SK-N-SH (cell line): ENCODE results near the gene MAP6. TPM values are rescaled to one million over a fixed set of nuclear protein-coding genes. Genes with fewer than 3 reads are reported as not detected.

Experiments
- CTCF ChIA-PET: fragments of 300-600, 350-600 bp; formaldehyde crosslinking; extraction: SDS; loops from one replicate; lab custom pipeline; 2021; lab: Yijun Ruan, JAX
- POLR2A ChIA-PET: fragments of 350-600 bp; sonication (Branson Sonifier 250); formaldehyde crosslinking; extraction: SDS; loops from one replicate; lab custom pipeline; 2020; ENCODE audit warnings: antibody characterized with exemption, inconsistent platforms; lab: Yijun Ruan, JAX
- DNase-seq: peaks from one replicate; pipeline ENCODE4 v3.0.0; 2012
- H2AFZ ChIP-seq: fragments of 200-600 bp; sonication (generic); 2 replicates; pipeline ENCODE4 v1.8.1; 2016; ENCODE audit warnings: antibody characterized with exemption, mild to moderate bottlenecking, low read depth
- H3F3A ChIP-seq: fragments of 200-600 bp; sonication (generic); replicated peaks from 2 replicates; pipeline ENCODE3; 2016; ENCODE audit warnings: antibody characterized with exemption, mild to moderate bottlenecking; ENCODE audit not compliant: insufficient read depth
- H3K27ac ChIP-seq, 2 experiments: fragments of 200-500 bp in 1 of 2; fragments of 200-600 bp in 1 of 2; sonication (Bioruptor generic) in 1 of 2; sonication (generic), shearing (Covaris generic) in 1 of 2; 2 replicates each; pipeline versions ENCODE4 v1.5.1 to v1.6.1; 2014 to 2016; ENCODE audit warnings: low read depth in 2 of 2, inconsistent platforms in 1 of 2, low read length in 1 of 2, mild to moderate bottlenecking in 1 of 2, mixed read lengths in 1 of 2
- H3K27me3 ChIP-seq: fragments of 200-600 bp; sonication (generic), shearing (Covaris generic); 2 replicates; pipeline ENCODE4 v1.6.1; 2016; ENCODE audit warnings: mixed run types; ENCODE audit not compliant: insufficient read depth
- H3K36me3 ChIP-seq, 2 experiments: fragments of 200-500 bp in 1 of 2; fragments of 200-600 bp in 1 of 2; sonication (Bioruptor generic) in 1 of 2; sonication (generic) in 1 of 2; replicated peaks in 1 of 2; 2 replicates each; pipeline versions ENCODE3 to v1.5.1; 2014 to 2016; ENCODE audit warnings: low read length in 1 of 2, mild to moderate bottlenecking in 1 of 2; ENCODE audit not compliant: insufficient read depth in 2 of 2, control insufficient read depth in 1 of 2
- H3K4me1 ChIP-seq, 2 experiments: fragments of 200-500 bp in 1 of 2; fragments of 200-600 bp in 1 of 2; sonication (Bioruptor generic) in 1 of 2; sonication (generic), shearing (Covaris generic) in 1 of 2; 2 replicates each; pipeline versions ENCODE4 v1.5.1 to v1.6.1; 2014 to 2016; ENCODE audit warnings: low read depth in 1 of 2, low read length in 1 of 2, mixed run types in 1 of 2; ENCODE audit not compliant: insufficient read depth in 2 of 2, control insufficient read depth in 1 of 2
- H3K4me2 ChIP-seq: fragments of 200-600 bp; sonication (generic), shearing (Covaris generic); 2 replicates; pipeline ENCODE4 v1.6.1; 2017; ENCODE audit warnings: mixed run types
- H3K4me3 ChIP-seq, 2 experiments: fragments of 200-500 bp in 1 of 2; fragments of 200-600 bp in 1 of 2; sonication (Bioruptor generic) in 1 of 2; sonication (generic), shearing (Covaris generic) in 1 of 2; 2 replicates each; pipeline versions ENCODE4 v1.5.1 to v1.8.1; 2014 to 2016; ENCODE audit warnings: low read depth in 2 of 2, inconsistent platforms in 1 of 2, low read length in 1 of 2, mild to moderate bottlenecking in 1 of 2, mixed read lengths in 1 of 2, moderate library complexity in 1 of 2
- H3K79me2 ChIP-seq: fragments of 200-600 bp; sonication (generic); 2 replicates; pipeline ENCODE4 v1.8.1; 2017; ENCODE audit warnings: mild to moderate bottlenecking; ENCODE audit not compliant: insufficient read depth
- H3K9ac ChIP-seq: fragments of 200-600 bp; sonication (generic); 2 replicates; pipeline ENCODE4 v1.6.1; 2017; ENCODE audit warnings: mixed run types
- H3K9me2 ChIP-seq: fragments of 200-600 bp; sonication (generic); 2 replicates; pipeline ENCODE4 v1.6.1; 2017; ENCODE audit warnings: mixed run types
- H3K9me3 ChIP-seq: fragments of 200-600 bp; sonication (generic); 2 replicates; pipeline ENCODE4 v1.6.1; 2017; ENCODE audit warnings: mixed run types, mild to moderate bottlenecking, moderate library complexity
- H4K20me1 ChIP-seq: fragments of 200-600 bp; sonication (generic); 2 replicates; pipeline ENCODE4 v1.6.1; 2017; ENCODE audit warnings: mild to moderate bottlenecking, mixed run types; ENCODE audit not compliant: insufficient read depth
- EP300 ChIP-seq, 2 experiments: IDR thresholded peaks; 2 replicates each; pipeline versions ENCODE4 v1.4.0 to v1.6.1; 2012; ENCODE audit warnings: borderline replicate concordance in 1 of 2, low read depth in 1 of 2, low read length in 1 of 2
- EZH2phosphoT487 ChIP-seq: fragments of 200-600 bp; sonication (generic); IDR thresholded peaks from 2 replicates; pipeline ENCODE4 v1.6.1; 2017; ENCODE audit warnings: low read depth, mixed run types, mild to moderate bottlenecking, antibody characterized with exemption, moderate library complexity, borderline replicate concordance
- FOSL2 ChIP-seq: IDR thresholded peaks from 2 replicates; pipeline ENCODE4 v1.4.0; 2012; ENCODE audit warnings: low read depth, mild to moderate bottlenecking, moderate library complexity, borderline replicate concordance
- JUND ChIP-seq: IDR thresholded peaks from 2 replicates; pipeline ENCODE4 v1.4.0; 2012
- MEF2A ChIP-seq: IDR thresholded peaks from 2 replicates; pipeline ENCODE4 v1.4.0; 2012; ENCODE audit warnings: low read depth, borderline replicate concordance
- MXI1 ChIP-seq: IDR thresholded peaks from 2 replicates; pipeline ENCODE4 v1.6.1; 2012; ENCODE audit warnings: mild to moderate bottlenecking, low read depth, low read length, improper control_type of control experiment
- NFIC ChIP-seq: IDR thresholded peaks from 2 replicates; pipeline ENCODE4 v1.4.0; 2012; ENCODE audit warnings: borderline replicate concordance
- NRF1 ChIP-seq: IDR thresholded peaks from 2 replicates; pipeline ENCODE4 v1.6.1; 2012; ENCODE audit warnings: low read depth, mild to moderate bottlenecking, low read length
- RCOR1 ChIP-seq: fragments of 150-350 bp; IDR thresholded peaks from 2 replicates; pipeline ENCODE4 v1.6.1; 2017; ENCODE audit warnings: antibody characterized with exemption, low read length
- RXRA ChIP-seq: IDR thresholded peaks from 2 replicates; pipeline ENCODE4 v1.4.0; 2012; ENCODE audit warnings: low read depth, mild to moderate bottlenecking, borderline replicate concordance
- SIN3A ChIP-seq: IDR thresholded peaks from 2 replicates; pipeline ENCODE4 v1.6.1; 2012; ENCODE audit warnings: low read depth, mild to moderate bottlenecking, low read length, moderate library complexity, borderline replicate concordance
- TAF1 ChIP-seq: IDR thresholded peaks from 2 replicates; pipeline ENCODE4 v1.6.1; 2012; ENCODE audit warnings: low read depth, mild to moderate bottlenecking, low read length, moderate library complexity, borderline replicate concordance
- TCF12 ChIP-seq: IDR thresholded peaks from 2 replicates; pipeline ENCODE4 v1.4.0; 2012
- WGBS: methylation state at CpG from one replicate; pipeline ENCODE4 v1.1.6; 2017; ENCODE audit warnings: low lambda C conversion rate; 5-methylcytosine and 5-hydroxymethylcytosine counted together
- polyA plus RNA-seq, 3 experiments: library from polyadenylated mRNA; depleted of rRNA; stranded (reverse); fragments of >200 nt; gene quantifications; 2 replicates each; pipeline ENCODE4 v1.2.3, GENCODE V29; 2012
- TF ChIP-seq, protein P1 (sequence below): IDR thresholded peaks from 2 replicates; pipeline ENCODE4; 2012
- TF ChIP-seq, protein P2 (sequence below): IDR thresholded peaks from 2 replicates; pipeline ENCODE4 v1.4.0; 2012; ENCODE audit warnings: low read depth
- TF ChIP-seq, protein P3 (sequence below): fragments of 150-350 bp; IDR thresholded peaks from 2 replicates; pipeline ENCODE4 v1.6.1; 2017; ENCODE audit warnings: antibody characterized with exemption, low read length, low read depth, borderline replicate concordance

MAP6 gene
- polyA plus RNA-seq, 1 of the 3 experiments (the other 2 are of a cell fraction) = 11.1 TPM

DNA sequence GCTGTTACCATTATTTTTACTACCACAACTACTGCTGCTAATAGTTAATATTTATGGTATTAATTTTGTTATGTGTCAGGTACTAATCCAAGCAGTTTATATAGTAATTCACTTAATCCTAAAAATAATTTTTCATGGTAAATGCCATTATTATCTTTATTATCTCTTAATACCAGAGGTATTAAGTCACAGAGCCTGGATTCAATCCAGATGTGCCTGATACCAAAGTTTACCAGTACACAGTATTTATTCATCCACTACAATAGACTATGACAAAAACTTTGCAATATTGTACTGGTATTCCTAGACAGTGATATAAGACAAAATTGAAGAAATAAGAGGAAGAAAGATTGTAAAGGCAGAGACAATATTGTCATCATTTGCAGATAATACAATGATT is 24.5 kb downstream of the MAP6 start:
- Histone ChIP-seq H3K9me3 (no peaks in the 10 kb centered on the region), H3K4me2 (no peak overlapping the region), H3K4me3 (no peak overlapping the region), H3K79me2 (no peaks in the 10 kb centered on the region), H3K27me3 (no peaks in the 10 kb centered on the region), H3K27ac (no peak overlapping the region), H2AFZ (no peak overlapping the region), H3K36me3 (peaks cover 0 to 3% of the 10 kb centered on the region in 2 experiments), H3K4me1 (peaks cover 15 to 36% of the 10 kb centered on the region in 2 experiments; a peak in 3 of 4 replicates), H3F3A (peaks cover 3% of the 10 kb centered on the region), H3K9me2 (no peaks in the 10 kb centered on the region), H3K9ac (no peak overlapping the region), H4K20me1 (no peaks in the 10 kb centered on the region)
- TF ChIP-seq TCF12 = peak; percentile 67
- TF ChIP-seq EZH2phosphoT487 = no peak
- TF ChIP-seq JUND = peak; percentile 42; the same call in 1 of the 2 replicates
- TF ChIP-seq, protein P1, sequence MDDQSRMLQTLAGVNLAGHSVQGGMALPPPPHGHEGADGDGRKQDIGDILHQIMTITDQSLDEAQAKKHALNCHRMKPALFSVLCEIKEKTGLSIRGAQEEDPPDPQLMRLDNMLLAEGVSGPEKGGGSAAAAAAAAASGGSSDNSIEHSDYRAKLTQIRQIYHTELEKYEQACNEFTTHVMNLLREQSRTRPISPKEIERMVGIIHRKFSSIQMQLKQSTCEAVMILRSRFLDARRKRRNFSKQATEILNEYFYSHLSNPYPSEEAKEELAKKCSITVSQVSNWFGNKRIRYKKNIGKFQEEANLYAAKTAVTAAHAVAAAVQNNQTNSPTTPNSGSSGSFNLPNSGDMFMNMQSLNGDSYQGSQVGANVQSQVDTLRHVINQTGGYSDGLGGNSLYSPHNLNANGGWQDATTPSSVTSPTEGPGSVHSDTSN = peak; percentile 32; the same call in 1 of the 2 replicates
- TF ChIP-seq FOSL2 = peak; percentile 3; the same call in 1 of the 2 replicates
- no peak for TF ChIP-seq NRF1
- ChIA-PET CTCF (interaction anchor here (0.9 to 1.8 kb wide), 5 partner anchors 12 to 66 kb away, joined by 3 to 5 read pairs (median 4); no protein-coding TSS in a partner anchor), POLR2A (no interaction called here)
- no peak for DNase-seq

DNA sequence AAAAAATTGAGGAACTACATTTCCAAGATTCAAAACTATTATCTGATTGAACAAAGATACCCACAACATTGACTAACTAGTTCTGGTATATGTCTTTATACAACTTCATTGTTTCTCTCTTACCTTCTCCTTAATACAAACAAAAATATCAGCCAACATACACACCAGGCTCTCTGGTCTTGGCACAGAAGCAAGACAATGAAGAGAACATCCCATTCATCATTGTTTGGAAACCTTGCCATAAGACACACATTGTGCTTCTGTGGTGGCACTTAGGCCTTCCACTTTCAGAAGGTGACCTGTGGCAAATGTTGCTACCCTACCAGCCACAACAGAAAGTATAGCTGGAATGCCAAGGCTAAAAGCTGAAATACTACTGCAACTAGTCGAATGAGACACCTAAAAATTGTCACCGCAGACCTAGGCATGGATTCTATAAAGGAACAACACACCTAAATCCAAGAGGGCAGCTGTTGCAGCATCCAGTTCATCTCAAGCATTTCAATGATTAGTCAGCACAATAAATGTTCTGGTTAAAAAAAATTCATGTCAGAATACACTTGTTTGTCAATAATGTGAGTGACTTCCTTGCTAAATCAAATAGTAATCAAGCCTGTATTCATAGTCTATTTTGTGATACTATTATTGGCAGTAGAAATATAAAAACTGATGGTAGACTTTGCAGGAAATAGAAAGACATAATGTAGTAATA is 26.3 kb downstream of the MAP6 start:
- no peaks in the 10 kb centered on the region for H3K9me2 ChIP-seq
- H3K9ac ChIP-seq = no peak overlapping the region
- no peaks in the 10 kb centered on the region for H3K79me2 ChIP-seq
- no peak overlapping the region for H3K4me3 ChIP-seq
- peaks cover 0 to 3% of the 10 kb centered on the region in 2 experiments for H3K36me3 ChIP-seq
- no peaks in the 10 kb centered on the region for H3K9me3 ChIP-seq
- H3K27ac ChIP-seq = peak overlapping the region in 1 of 2 experiments; percentile 55; a peak in 2 of 4 replicates
- H3K27me3 ChIP-seq = no peaks in the 10 kb centered on the region
- no peak overlapping the region for H3K4me2 ChIP-seq
- WGBS = 89% methylated on average over 2 of the region's 2 CpGs
- H2AFZ ChIP-seq = no peak overlapping the region
- no peak for DNase-seq
- CTCF ChIA-PET = interaction anchor here (1.5 kb wide), 1 partner anchor 13 kb away, joined by 6 read pairs; no protein-coding TSS in a partner anchor
- TF ChIP-seq NFIC (0 out of 2 replicates have a peak, but pooled peaks have one; percentile 7), RCOR1 (no peak)
- peaks cover 18 to 46% of the 10 kb centered on the region in 2 experiments; a peak in 3 of 4 replicates for H3K4me1 ChIP-seq
- H4K20me1 ChIP-seq = no peaks in the 10 kb centered on the region
- POLR2A ChIA-PET = no interaction called here
- no peaks in the 10 kb centered on the region for H3F3A ChIP-seq

DNA sequence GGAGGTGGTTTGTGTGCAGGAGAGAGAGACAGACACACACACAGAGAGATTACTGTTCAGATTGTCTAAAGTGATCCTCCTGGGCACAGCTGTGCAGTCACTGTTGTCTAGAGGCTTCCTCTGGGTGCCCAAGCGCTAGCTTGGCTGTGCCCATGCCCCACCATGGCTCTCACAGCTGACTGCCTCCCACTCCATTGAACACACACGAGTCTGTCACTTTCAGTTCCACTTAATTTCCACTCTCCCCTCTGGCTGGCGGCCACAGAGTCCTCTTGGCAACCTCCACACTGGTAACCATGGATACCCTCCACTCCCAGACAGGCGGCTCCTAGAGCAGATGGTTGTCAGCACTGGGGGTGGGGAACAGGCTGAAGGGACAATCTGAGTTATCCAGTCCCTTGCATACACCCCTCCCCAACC is 29.1 kb downstream of the MAP6 start:
- no peaks in the 10 kb centered on the region for H3K79me2 ChIP-seq
- ChIA-PET POLR2A (interaction anchor here (1.2 to 1.9 kb wide), 5 partner anchors 10 to 85 kb away, joined by 3 to 20 read pairs (median 4); partner anchors contain the start of gene MAP6), CTCF (interaction anchor here (0.9 to 4.4 kb wide), 4 partner anchors 13 to 77 kb away, joined by 3 to 23 read pairs (median 4); partner anchors contain the start of gene SERPINH1)
- no peak overlapping the region for H3K9ac ChIP-seq
- no peaks in the 10 kb centered on the region for H3K9me3 ChIP-seq
- H2AFZ ChIP-seq = no peak overlapping the region
- H3K4me3 ChIP-seq = peak overlapping the region; percentile 8 to 19; a peak in 2 of 4 replicates
- H3K9me2 ChIP-seq = no peaks in the 10 kb centered on the region
- H3K27ac ChIP-seq = peak overlapping the region; percentile 51 to 98; a peak in 3 of 4 replicates
- H3K4me2 ChIP-seq = peak overlapping the region; percentile 66
- WGBS = 14% methylated on average over 4 of the region's 4 CpGs
- H4K20me1 ChIP-seq = no peaks in the 10 kb centered on the region
- DNase-seq = peak; percentile 75
- H3F3A ChIP-seq = no peaks in the 10 kb centered on the region
- H3K36me3 ChIP-seq = no peaks in the 10 kb centered on the region
- peaks cover 22 to 65% of the 10 kb centered on the region in 2 experiments; a peak in 3 of 4 replicates for H3K4me1 ChIP-seq
- no peaks in the 10 kb centered on the region for H3K27me3 ChIP-seq
- TF ChIP-seq MEF2A (no peak), EZH2phosphoT487 (no peak), RCOR1 (peak; percentile 66; the same call in 1 of the 2 replicates), NFIC (peak; percentile 80), RXRA (no peak), TAF1 (no peak), TCF12 (peak; percentile 64), JUND (no peak), EP300 (IDR thresholded peaks at IDR 0.05; ENCODE audit: borderline replicate concordance in 1 of 2, low read depth in 1 of 2, low read length in 1 of 2) (peak in 1 of 2 experiments; percentile 84; a peak in 1 of 4 replicates), MXI1 (peak; percentile 95), SIN3A (peak; percentile 67; the same call in 1 of the 2 replicates)
- TF ChIP-seq, protein P2, sequence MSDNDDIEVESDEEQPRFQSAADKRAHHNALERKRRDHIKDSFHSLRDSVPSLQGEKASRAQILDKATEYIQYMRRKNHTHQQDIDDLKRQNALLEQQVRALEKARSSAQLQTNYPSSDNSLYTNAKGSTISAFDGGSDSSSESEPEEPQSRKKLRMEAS = 0 out of 2 replicates have a peak, but pooled peaks have one; percentile 24
- TF ChIP-seq, protein P3, sequence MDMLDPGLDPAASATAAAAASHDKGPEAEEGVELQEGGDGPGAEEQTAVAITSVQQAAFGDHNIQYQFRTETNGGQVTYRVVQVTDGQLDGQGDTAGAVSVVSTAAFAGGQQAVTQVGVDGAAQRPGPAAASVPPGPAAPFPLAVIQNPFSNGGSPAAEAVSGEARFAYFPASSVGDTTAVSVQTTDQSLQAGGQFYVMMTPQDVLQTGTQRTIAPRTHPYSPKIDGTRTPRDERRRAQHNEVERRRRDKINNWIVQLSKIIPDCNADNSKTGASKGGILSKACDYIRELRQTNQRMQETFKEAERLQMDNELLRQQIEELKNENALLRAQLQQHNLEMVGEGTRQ = no peak
- TF ChIP-seq, protein P1 = peak; percentile 84
